ENCODE data around the gene SND1.

- TF ChIP-seq CTCF (IDR thresholded peaks at IDR 0.05; ENCODE audit: low read length) = no peak
- no peak for TF ChIP-seq EZH2 (optimal IDR thresholded peaks at IDR 0.05; ENCODE audit: low read depth, low read length)
Observed at GRCh38 chr7:128027485-128027980, 375.5 kb downstream of the SND1 start.

Data from MM.1S (cell line).